ENCODE data around the gene ULK4.

Gene ULK4

GRCh38 chr3:41338276-41338675 lies 623.6 kb downstream of the ULK4 start:
- no peaks in the 10 kb centered on the region for H3K9me3 ChIP-seq (ENCODE audit: control insufficient read depth, low read length)
- H3K27ac ChIP-seq (ENCODE audit: insufficient read depth, low read depth, low read length, poor library complexity, severe bottlenecking) = no peak overlapping the region
- H3K36me3 ChIP-seq (ENCODE audit: control insufficient read depth, insufficient read depth, low read length) = no peaks in the 10 kb centered on the region
- H3K4me3 ChIP-seq (ENCODE audit: insufficient read depth, low read depth, low read length) = no peak overlapping the region
- H3K4me1 ChIP-seq (ENCODE audit: control insufficient read depth, insufficient read depth, low read length) = no peaks in the 10 kb centered on the region
- 57 to 79% methylated on average over 1 of the region's 1 CpG for WGBS, 2 experiments
- H3K27me3 ChIP-seq (ENCODE audit: control insufficient read depth, insufficient read depth, low read length, poor library complexity, severe bottlenecking) = no peaks in the 10 kb centered on the region

DNA sequence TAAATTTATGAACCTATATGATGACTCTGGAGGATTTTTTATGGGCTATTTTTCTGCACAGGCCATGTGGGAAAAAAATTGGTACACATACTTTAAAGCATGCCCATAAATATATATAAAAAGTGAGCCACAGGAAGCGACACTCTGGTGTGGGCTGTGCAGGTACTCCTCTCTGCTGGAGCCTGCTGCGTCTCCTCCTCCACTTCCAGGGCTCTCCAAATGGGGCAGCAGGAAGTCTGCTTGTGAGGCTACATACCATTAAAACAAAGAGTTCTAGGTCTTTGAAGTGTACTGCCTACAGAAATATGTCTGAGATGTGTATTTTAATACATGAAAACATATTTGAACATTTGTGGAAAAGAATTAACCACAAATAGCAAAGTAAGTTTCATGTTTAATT lies 627.5 kb downstream of the ULK4 start:
- Histone ChIP-seq H3K27me3 (ENCODE audit: control insufficient read depth, insufficient read depth, low read length, poor library complexity, severe bottlenecking) (no peaks in the 10 kb centered on the region), H3K4me1 (ENCODE audit: control insufficient read depth, insufficient read depth, low read length) (peaks cover 10% of the 10 kb centered on the region), H3K4me3 (ENCODE audit: insufficient read depth, low read depth, low read length) (no peak overlapping the region), H3K9me3 (ENCODE audit: control insufficient read depth, low read length) (no peaks in the 10 kb centered on the region), H3K27ac (ENCODE audit: insufficient read depth, low read depth, low read length, poor library complexity, severe bottlenecking) (no peak overlapping the region), H3K36me3 (ENCODE audit: control insufficient read depth, insufficient read depth, low read length) (no peaks in the 10 kb centered on the region)
- 76 to 82% methylated on average over 2 of the region's 2 CpGs for WGBS, 2 experiments

DNA sequence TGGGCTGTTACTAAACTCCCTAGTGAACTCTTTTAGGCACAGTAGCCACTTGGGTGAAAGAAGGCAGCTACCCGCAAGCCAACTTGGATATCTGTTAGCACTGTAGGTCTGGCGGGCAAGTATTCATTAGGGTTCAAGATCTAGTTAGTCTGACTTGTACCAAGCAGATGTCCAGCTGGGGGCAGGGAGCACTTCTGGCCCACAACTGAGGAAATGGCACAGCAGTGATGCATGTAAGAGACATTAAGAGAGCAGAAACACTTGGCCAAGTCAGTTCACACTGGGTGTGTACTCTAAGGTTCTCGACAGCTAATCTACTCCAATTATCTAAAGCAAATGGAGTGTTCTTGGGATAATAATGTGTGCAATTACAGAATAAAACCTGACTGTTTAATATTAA lies 630.9 kb downstream of the ULK4 start:
- Histone ChIP-seq H3K4me3 (ENCODE audit: insufficient read depth, low read depth, low read length) (no peak overlapping the region), H3K36me3 (ENCODE audit: control insufficient read depth, insufficient read depth, low read length) (no peaks in the 10 kb centered on the region), H3K4me1 (ENCODE audit: control insufficient read depth, insufficient read depth, low read length) (peaks cover 10% of the 10 kb centered on the region), H3K27me3 (ENCODE audit: control insufficient read depth, insufficient read depth, low read length, poor library complexity, severe bottlenecking) (no peaks in the 10 kb centered on the region), H3K9me3 (ENCODE audit: control insufficient read depth, low read length) (no peaks in the 10 kb centered on the region), H3K27ac (ENCODE audit: insufficient read depth, low read depth, low read length, poor library complexity, severe bottlenecking) (no peak overlapping the region)
- 95 to 98% methylated on average over 3 of the region's 3 CpGs for WGBS, 2 experiments

GRCh38 chr3:41330465-41330864 lies 631.4 kb downstream of the ULK4 start:
- H3K27ac ChIP-seq (ENCODE audit: insufficient read depth, low read depth, low read length, poor library complexity, severe bottlenecking) = no peak overlapping the region
- no peaks in the 10 kb centered on the region for H3K9me3 ChIP-seq (ENCODE audit: control insufficient read depth, low read length)
- H3K4me3 ChIP-seq (ENCODE audit: insufficient read depth, low read depth, low read length) = no peak overlapping the region
- H3K36me3 ChIP-seq (ENCODE audit: control insufficient read depth, insufficient read depth, low read length) = no peaks in the 10 kb centered on the region
- 42 to 50% methylated on average over 1 of the region's 1 CpG for WGBS, 2 experiments
- peaks cover 10% of the 10 kb centered on the region for H3K4me1 ChIP-seq (ENCODE audit: control insufficient read depth, insufficient read depth, low read length)
- H3K27me3 ChIP-seq (ENCODE audit: control insufficient read depth, insufficient read depth, low read length, poor library complexity, severe bottlenecking) = no peaks in the 10 kb centered on the region

- Histone ChIP-seq H3K36me3 (ENCODE audit: control insufficient read depth, insufficient read depth, low read length) (no peaks in the 10 kb centered on the region), H3K9me3 (ENCODE audit: control insufficient read depth, low read length) (no peaks in the 10 kb centered on the region), H3K27me3 (ENCODE audit: control insufficient read depth, insufficient read depth, low read length, poor library complexity, severe bottlenecking) (no peaks in the 10 kb centered on the region), H3K4me3 (ENCODE audit: insufficient read depth, low read depth, low read length) (no peak overlapping the region), H3K27ac (ENCODE audit: insufficient read depth, low read depth, low read length, poor library complexity, severe bottlenecking) (no peak overlapping the region), H3K4me1 (ENCODE audit: control insufficient read depth, insufficient read depth, low read length) (peaks cover 10% of the 10 kb centered on the region)
- WGBS, 2 experiments = 61 to 69% methylated on average over 2 of the region's 2 CpGs
These were observed 632.0 kb downstream of the ULK4 start for GRCh38 chr3:41329881-41330280.

- H3K27ac ChIP-seq (ENCODE audit: insufficient read depth, low read depth, low read length, poor library complexity, severe bottlenecking) = no peak overlapping the region
- H3K4me1 ChIP-seq (ENCODE audit: control insufficient read depth, insufficient read depth, low read length) = peaks cover 10% of the 10 kb centered on the region
These were observed 633.0 kb downstream of the ULK4 start for GRCh38 chr3:41328926-41329325.

DNA sequence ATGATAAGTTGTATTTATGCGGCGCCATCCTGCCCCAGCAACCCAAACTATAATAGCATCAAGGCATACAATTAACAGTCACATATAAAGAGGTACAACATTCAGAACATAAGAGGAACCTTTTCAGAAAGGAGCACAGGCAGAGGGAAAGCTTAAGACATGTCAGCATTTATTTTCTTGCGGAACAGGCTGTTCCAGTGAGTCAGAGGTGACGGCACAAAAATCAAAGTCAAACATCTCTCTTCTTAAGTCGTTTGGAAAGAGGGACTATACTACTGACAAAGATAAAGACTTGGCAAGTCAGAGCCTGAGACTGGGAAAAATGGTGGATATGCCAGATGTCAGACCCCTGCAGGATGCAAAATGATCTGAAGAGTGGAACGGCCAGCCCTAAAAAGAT lies 634.2 kb downstream of the ULK4 start:
- no peak overlapping the region for H3K4me3 ChIP-seq (ENCODE audit: insufficient read depth, low read depth, low read length)
- H3K9me3 ChIP-seq (ENCODE audit: control insufficient read depth, low read length) = no peaks in the 10 kb centered on the region
- peaks cover 10% of the 10 kb centered on the region for H3K4me1 ChIP-seq (ENCODE audit: control insufficient read depth, insufficient read depth, low read length)
- WGBS, 2 experiments = 86 to 87% methylated on average over 5 to 6 of the region's 6 CpGs
- no peak overlapping the region for H3K27ac ChIP-seq (ENCODE audit: insufficient read depth, low read depth, low read length, poor library complexity, severe bottlenecking)
- H3K36me3 ChIP-seq (ENCODE audit: control insufficient read depth, insufficient read depth, low read length) = no peaks in the 10 kb centered on the region
- H3K27me3 ChIP-seq (ENCODE audit: control insufficient read depth, insufficient read depth, low read length, poor library complexity, severe bottlenecking) = no peaks in the 10 kb centered on the region

More at GRCh38 chr3:41328926-41329325, 633.0 kb downstream of the ULK4 start:
- no peaks in the 10 kb centered on the region for H3K27me3 ChIP-seq (ENCODE audit: control insufficient read depth, insufficient read depth, low read length, poor library complexity, severe bottlenecking)
- WGBS, 2 experiments = 89 to 92% methylated on average over 1 to 2 of the region's 2 CpGs
- H3K36me3 ChIP-seq (ENCODE audit: control insufficient read depth, insufficient read depth, low read length) = no peaks in the 10 kb centered on the region
- H3K4me3 ChIP-seq (ENCODE audit: insufficient read depth, low read depth, low read length) = no peak overlapping the region
- H3K9me3 ChIP-seq (ENCODE audit: control insufficient read depth, low read length) = no peaks in the 10 kb centered on the region

DNA sequence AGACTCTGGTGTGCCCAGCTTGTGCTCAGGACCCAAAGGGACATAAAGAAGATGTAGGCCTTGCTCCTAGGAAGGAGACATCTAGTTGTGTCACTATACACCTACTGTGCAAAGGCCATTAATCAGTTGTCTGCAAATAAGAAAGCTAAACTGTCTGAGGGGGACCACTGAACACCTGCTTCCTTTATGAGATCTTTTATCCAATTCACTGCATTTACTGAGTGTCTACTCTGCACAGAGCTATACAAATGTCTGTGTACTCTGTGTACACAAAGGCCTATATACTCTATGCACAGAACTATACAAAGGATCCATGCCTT lies 637.8 kb downstream of the ULK4 start:
- no peak overlapping the region for H3K4me3 ChIP-seq (ENCODE audit: insufficient read depth, low read depth, low read length)

GRCh38 chr3:41323467-41324155 lies 638.3 kb downstream of the ULK4 start:
- 60 to 84% methylated on average over 1 to 2 of the region's 3 CpGs for WGBS, 2 experiments
- H3K4me1 ChIP-seq (ENCODE audit: control insufficient read depth, insufficient read depth, low read length) = peaks cover 7% of the 10 kb centered on the region
- H3K9me3 ChIP-seq (ENCODE audit: control insufficient read depth, low read length) = no peaks in the 10 kb centered on the region
- no peaks in the 10 kb centered on the region for H3K27me3 ChIP-seq (ENCODE audit: control insufficient read depth, insufficient read depth, low read length, poor library complexity, severe bottlenecking)
- no peak overlapping the region for H3K27ac ChIP-seq (ENCODE audit: insufficient read depth, low read depth, low read length, poor library complexity, severe bottlenecking)
- no peak overlapping the region for H3K4me3 ChIP-seq (ENCODE audit: insufficient read depth, low read depth, low read length)
- no peaks in the 10 kb centered on the region for H3K36me3 ChIP-seq (ENCODE audit: control insufficient read depth, insufficient read depth, low read length)

More for the DNA sequence above, 637.8 kb downstream of the ULK4 start:
- peaks cover 7% of the 10 kb centered on the region for H3K4me1 ChIP-seq (ENCODE audit: control insufficient read depth, insufficient read depth, low read length)
- no peaks in the 10 kb centered on the region for H3K27me3 ChIP-seq (ENCODE audit: control insufficient read depth, insufficient read depth, low read length, poor library complexity, severe bottlenecking)
- H3K36me3 ChIP-seq (ENCODE audit: control insufficient read depth, insufficient read depth, low read length) = no peaks in the 10 kb centered on the region
- no peaks in the 10 kb centered on the region for H3K9me3 ChIP-seq (ENCODE audit: control insufficient read depth, low read length)
- H3K27ac ChIP-seq (ENCODE audit: insufficient read depth, low read depth, low read length, poor library complexity, severe bottlenecking) = no peak overlapping the region

DNA sequence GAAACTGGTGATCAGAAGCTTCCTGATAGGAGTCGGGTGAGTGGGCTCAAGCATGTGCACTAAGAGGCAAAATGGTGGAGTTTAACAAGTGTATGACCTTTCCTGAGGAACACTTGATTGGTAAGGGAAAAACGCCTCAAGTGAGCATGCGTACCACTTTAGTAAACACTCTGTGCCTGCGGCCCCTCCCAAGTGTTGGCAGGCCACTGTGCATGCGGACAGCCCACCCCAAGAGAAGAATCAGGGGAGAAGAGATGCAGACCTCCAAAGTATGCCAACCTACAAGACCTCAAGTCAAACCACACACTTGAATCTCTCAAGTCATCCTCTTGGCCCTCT lies 640.3 kb downstream of the ULK4 start:
- Histone ChIP-seq H3K4me1 (ENCODE audit: control insufficient read depth, insufficient read depth, low read length) (peaks cover 7% of the 10 kb centered on the region), H3K27ac (ENCODE audit: insufficient read depth, low read depth, low read length, poor library complexity, severe bottlenecking) (no peak overlapping the region), H3K27me3 (ENCODE audit: control insufficient read depth, insufficient read depth, low read length, poor library complexity, severe bottlenecking) (no peaks in the 10 kb centered on the region), H3K4me3 (ENCODE audit: insufficient read depth, low read depth, low read length) (no peak overlapping the region), H3K9me3 (ENCODE audit: control insufficient read depth, low read length) (no peaks in the 10 kb centered on the region), H3K36me3 (ENCODE audit: control insufficient read depth, insufficient read depth, low read length) (no peaks in the 10 kb centered on the region)
- WGBS, 2 experiments = no CpG with 5 or more reads among the region's 5 CpGs
